AG09309 (cell line): ENCODE data around the gene AQP7.
A peak's percentile ranks its signal among the peaks of the same experiment; 100 is the strongest.
"Not testable (repeated sequence)": the region's sequence is repeated elsewhere in the genome, so short reads cannot be mapped to it uniquely, and the experiment has no call there.

Experiments used
- DNase-seq: peaks from one replicate; pipeline ENCODE4 v3.0.0-alpha.2; 2010; ENCODE audit warnings: low read depth
- H3K4me3 ChIP-seq: 2 replicates; pipeline ENCODE4 v1.5.1; 2011; ENCODE audit warnings: mild to moderate bottlenecking, low read depth, low read length, moderate library complexity; ENCODE audit not compliant: control insufficient read depth
- TF ChIP-seq, protein P1 (sequence below): IDR thresholded peaks from 2 replicates; pipeline ENCODE4 v1.5.1; 2011; ENCODE audit warnings: mild to moderate bottlenecking, low read depth, low read length, inconsistent platforms; ENCODE audit not compliant: insufficient read depth, control insufficient read depth; ENCODE audit errors: missing control alignments

AQP7 gene

DNA sequence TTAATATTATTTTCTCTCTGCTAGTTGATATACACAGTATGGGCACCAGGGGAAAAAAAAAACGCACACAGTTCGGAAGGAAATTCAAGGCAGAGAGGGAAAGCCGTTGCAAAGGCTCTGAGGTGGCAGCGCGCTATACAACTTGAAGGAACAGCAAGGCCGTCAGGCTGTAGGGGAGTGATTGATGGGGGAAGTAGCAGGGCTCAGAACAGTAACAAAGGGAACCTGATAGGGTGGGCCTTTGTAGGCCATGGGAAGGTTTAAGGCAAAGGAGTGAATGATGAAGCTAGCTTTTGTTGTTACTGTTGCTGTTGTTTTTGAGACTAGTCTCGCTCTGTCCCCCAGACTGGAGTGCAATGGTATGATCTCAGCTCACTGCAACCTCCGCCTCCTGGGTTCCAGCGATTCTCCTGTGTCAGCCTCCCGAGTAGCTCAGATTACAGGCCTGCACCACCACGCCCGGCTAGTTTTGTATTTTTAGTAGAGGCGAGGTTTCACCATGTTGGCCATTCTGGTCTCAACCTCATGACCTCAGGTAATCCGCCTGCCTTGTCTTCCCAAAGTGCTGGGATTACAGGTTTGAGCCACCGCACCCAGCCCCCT is 27.0 kb downstream of the AQP7 start:
- TF ChIP-seq, protein P1, sequence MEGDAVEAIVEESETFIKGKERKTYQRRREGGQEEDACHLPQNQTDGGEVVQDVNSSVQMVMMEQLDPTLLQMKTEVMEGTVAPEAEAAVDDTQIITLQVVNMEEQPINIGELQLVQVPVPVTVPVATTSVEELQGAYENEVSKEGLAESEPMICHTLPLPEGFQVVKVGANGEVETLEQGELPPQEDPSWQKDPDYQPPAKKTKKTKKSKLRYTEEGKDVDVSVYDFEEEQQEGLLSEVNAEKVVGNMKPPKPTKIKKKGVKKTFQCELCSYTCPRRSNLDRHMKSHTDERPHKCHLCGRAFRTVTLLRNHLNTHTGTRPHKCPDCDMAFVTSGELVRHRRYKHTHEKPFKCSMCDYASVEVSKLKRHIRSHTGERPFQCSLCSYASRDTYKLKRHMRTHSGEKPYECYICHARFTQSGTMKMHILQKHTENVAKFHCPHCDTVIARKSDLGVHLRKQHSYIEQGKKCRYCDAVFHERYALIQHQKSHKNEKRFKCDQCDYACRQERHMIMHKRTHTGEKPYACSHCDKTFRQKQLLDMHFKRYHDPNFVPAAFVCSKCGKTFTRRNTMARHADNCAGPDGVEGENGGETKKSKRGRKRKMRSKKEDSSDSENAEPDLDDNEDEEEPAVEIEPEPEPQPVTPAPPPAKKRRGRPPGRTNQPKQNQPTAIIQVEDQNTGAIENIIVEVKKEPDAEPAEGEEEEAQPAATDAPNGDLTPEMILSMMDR: no peak
- DNase-seq: no peak
- no peak overlapping the region for H3K4me3 ChIP-seq

DNA sequence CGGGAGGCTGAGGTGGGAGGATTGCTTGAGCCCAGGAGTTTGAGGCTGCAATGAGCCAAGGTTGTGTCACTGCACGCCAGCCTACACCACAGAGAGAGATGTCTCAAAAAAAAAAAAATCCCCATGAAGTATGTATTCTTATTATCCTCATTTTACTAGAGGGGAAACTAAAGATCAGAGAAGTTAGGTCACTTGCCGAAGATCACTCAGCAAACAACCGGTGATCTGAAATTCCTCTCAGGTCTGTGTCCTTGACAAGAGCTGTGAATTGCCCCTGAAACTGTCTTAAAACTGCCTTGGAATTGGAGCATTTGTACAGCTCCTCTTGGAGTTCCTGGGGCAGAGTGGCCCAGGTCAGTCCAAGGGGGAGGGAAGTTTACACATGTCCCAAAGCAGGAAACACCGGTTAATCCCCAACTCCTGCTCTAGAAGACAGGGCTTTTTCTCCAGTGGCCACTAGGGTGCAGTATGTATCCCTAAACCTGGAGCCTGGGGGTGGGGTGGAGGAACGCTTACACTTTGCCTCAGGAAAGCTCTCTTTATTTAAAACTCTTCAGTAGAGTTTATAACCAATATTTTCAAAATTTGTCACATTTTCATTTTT is 27.6 kb downstream of the AQP7 start:
- peak; percentile 18 for DNase-seq
- TF ChIP-seq, protein P1: peak; percentile 87
- H3K4me3 ChIP-seq: no peak overlapping the region

DNA sequence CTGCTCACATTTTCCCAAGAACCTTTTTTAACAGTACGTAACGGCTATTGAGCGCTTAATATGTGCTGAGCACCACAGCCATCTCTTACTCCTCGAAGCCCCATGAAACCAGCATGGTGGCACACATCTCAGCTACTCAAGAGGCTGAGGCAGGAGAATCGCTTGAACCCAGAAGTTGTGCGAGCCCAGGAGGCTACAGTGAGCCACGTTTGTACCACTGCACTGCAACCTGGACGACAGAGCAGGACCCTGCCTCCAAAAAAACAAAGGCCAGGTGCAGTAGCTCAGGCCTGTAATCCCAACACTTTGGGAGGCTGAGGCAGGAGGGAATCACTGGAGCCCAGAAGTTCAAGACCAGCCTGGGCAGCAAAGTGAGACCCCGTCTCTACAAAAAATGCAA is 28.2 kb downstream of the AQP7 start:
- TF ChIP-seq, protein P1: no peak
- DNase-seq: no peak

DNA sequence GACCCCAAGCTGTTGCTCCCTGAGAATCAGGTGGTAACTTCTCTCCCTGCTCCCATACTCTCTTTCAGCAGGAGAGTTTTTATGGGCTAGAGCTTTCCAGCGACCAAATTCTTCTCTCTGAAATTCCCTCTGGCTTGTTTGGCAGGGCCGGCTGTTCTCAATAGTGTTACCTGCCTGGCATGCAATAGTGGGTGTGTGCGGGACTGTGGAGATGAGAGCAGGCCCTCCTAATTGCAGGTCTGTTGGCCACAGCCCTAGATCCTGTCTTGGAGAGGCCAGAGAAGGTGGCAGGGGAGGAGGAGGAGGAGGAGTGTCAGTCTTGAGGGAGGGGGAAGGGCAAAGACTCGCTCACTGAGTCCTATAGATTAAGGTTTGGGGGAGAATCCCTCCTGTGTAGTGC is 29.5 kb downstream of the AQP7 start:
- no peak for DNase-seq
- TF ChIP-seq, protein P1: no peak
- H3K4me3 ChIP-seq: no peak overlapping the region

More for the DNA sequence above, 28.2 kb downstream of the AQP7 start:
- no peak overlapping the region for H3K4me3 ChIP-seq

DNA sequence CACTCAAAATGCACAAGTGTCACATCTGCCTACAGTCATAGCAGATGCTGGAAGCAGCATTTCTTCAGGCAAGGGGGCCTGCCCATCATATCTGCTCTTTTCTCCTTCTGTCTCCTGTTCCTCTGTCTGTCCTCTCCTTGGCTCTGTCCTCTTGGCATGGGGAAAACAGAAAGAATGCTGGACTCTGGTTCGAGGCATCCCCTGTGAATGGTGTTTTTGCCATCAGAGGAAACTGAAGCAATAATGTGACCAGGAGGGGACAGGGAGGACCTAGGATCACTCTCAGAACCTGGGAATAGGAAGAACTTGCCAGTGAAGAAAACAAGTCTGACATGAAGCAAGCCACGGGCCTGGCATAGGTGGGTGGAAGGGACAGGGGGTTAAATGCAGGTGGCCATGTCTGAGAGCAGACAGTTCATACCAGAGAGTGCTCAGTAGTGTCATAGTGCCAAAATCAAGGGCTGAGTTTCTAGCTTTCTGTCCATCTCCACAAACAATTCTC is 35.3 kb downstream of the AQP7 start:
- H3K4me3 ChIP-seq: no peak overlapping the region
- no peak for DNase-seq
- TF ChIP-seq, protein P1: no peak

DNA sequence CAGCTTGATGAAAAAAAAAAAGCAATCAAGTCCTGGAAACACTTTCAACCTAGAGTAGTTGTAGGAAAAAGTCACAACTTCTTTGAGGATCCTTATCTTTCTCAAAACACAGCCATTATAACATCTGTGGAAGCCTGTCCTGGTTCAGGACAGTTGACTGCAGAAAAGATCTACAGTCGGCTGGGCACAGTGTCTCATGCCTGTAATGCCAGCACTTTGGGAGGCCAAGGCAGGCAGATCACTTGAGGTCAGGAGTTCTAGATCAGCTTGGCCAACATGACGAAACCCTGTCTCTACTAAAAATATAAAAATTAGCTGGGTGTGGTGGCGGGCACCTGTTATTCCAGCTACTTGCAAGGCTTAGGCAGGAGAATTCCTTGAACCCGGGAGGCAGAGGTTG is 37.6 kb downstream of the AQP7 start:
- H3K4me3 ChIP-seq, DNase-seq: not testable (repeated sequence)

DNA sequence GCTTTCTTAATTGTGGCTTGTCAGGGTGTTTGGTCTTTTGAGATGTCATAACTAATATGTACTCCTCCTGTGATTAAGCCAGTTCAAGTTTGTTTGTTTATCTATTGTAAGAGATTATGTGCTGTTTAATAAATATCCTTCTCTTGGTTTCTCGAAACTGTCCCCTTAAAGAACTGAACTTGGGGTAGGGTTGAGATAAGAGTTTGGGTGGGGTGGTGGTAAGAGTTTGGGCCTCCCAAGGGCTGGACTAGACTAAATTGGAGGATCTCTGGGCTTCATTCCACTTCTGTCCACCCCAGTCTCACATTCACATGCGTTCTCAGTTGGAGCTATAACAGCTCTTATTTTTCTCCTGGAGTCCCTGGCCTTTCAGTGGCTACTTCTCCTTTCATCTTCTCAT is 38.2 kb downstream of the AQP7 start:
- no peak overlapping the region for H3K4me3 ChIP-seq
- TF ChIP-seq, protein P1: no peak
- no peak for DNase-seq

DNA sequence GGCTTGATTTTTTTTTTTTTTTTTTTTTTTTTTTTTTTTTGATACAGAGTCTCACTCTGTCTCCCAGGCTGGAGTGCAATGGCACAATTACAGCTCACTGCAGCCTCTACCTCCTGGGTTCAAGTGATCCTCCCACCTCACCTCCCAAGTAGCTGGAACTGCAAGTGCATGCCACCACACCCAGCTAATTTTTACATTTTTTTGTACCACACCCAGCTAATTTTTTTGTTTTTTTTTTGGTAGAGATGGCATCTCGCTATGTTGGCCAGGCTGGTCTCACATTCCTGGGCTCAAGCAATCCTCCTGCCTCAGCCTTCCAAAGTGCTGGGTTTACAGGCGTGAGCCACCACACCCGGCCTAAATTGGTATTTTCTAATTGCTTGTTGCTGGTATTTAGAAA is 43.7 kb downstream of the AQP7 start:
- H3K4me3 ChIP-seq, DNase-seq: not testable (repeated sequence)
